ENCODE data around the gene KCNQ1. TPM values are rescaled to one million over a fixed set of nuclear protein-coding genes. Genes with fewer than 3 reads are reported as not detected.

Gene KCNQ1
- total RNA-seq, 2 donors from 2014 or later, result 38.9 to 46.1 TPM

DNA sequence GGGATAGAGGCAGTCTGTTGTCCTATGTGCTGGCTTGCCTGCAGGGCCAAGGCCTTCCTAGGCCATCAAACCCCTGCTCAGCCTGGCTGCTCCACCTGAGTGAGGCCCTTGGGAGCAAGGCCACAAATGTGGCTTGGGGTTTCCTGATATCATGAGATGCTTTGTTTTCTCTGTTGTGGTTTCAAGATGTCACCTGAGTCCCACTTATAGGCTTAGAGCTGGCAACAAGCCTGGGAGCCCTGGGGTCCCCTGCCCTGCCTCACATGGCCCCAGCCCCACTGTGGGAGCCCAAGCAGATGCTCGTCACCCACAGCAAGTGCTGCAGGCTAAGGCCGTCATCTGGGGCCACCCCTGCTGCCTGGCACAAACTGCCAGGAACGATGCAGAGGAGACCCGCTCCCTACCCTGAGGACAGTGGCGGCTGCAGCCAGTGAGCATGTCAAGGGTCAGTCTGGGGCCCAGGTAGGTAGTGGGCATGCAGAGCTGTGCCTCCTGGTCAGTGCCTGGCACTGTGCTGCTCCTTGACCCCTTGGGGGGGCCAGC lies 330.3 kb downstream of the KCNQ1 start:
- H3K27ac ChIP-seq, result no peak overlapping the region
- no peaks in the 10 kb centered on the region for H3K36me3 ChIP-seq (replicated peaks in 1 of 2; ENCODE audit: insufficient read depth in 1 of 2, low read depth in 2 of 2)
- H3K4me1 ChIP-seq, result peaks cover 30% of the 10 kb centered on the region
- no peaks in the 10 kb centered on the region for H3K27me3 ChIP-seq
- ATAC-seq (no peak), DNase-seq (peak in 3 of 4 donors; percentile 1 to 13 (median 9))
- 86% methylated on average over 5 of the region's 5 CpGs; no CpG with 5 or more reads in 1 of the 2 donors for WGBS, 2 donors
- intact Hi-C loops (cut with DNase I), result no loop called here
- no peak overlapping the region for H3K4me3 ChIP-seq
- TF ChIP-seq, protein P1, sequence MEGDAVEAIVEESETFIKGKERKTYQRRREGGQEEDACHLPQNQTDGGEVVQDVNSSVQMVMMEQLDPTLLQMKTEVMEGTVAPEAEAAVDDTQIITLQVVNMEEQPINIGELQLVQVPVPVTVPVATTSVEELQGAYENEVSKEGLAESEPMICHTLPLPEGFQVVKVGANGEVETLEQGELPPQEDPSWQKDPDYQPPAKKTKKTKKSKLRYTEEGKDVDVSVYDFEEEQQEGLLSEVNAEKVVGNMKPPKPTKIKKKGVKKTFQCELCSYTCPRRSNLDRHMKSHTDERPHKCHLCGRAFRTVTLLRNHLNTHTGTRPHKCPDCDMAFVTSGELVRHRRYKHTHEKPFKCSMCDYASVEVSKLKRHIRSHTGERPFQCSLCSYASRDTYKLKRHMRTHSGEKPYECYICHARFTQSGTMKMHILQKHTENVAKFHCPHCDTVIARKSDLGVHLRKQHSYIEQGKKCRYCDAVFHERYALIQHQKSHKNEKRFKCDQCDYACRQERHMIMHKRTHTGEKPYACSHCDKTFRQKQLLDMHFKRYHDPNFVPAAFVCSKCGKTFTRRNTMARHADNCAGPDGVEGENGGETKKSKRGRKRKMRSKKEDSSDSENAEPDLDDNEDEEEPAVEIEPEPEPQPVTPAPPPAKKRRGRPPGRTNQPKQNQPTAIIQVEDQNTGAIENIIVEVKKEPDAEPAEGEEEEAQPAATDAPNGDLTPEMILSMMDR (IDR thresholded peaks at IDR 0.05), result no peak
- TF ChIP-seq POLR2A (IDR thresholded peaks at IDR 0.05), result no peak
- no peaks in the 10 kb centered on the region for H3K9me3 ChIP-seq

DNA sequence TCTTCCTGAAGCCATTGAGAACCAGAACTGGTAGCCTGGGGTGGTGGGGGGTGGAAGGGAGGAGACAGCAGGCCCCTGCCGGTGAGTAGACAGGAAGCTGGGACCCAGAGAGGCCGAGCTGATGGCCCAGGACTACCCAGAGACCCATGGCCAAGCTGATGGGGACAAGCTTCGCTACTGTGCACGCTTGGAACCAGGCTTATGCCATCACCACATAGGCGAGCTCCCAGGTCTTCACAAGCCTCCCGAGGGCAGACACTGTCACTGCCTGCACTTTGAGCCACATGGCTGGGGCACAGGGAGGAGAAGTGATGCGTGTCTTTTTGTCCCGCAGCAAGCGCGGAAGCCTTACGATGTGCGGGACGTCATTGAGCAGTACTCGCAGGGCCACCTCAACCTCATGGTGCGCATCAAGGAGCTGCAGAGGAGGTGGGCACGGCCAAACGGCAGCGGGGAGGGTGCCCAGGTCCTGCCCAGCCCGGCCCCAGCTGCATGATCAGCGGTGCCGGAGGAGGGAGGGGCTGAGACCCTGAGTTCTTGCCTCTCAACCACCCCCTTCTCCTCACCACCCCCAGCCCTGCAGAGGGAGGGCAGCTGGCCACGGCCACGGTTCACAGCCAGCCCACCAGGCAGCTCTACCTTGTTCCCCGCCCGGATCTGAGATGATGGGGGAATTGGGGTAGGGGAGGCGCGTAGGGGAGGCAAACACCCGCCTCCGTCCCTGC lies 331.0 kb downstream of the KCNQ1 start:
- ATAC-seq, result no peak
- no peak for TF ChIP-seq POLR2A (IDR thresholded peaks at IDR 0.05)
- TF ChIP-seq, protein P1 (IDR thresholded peaks at IDR 0.05), result no peak
- no peak overlapping the region for H3K4me3 ChIP-seq
- H3K4me1 ChIP-seq, result peaks cover 36% of the 10 kb centered on the region
- no peaks in the 10 kb centered on the region for H3K9me3 ChIP-seq
- no peaks in the 10 kb centered on the region for H3K36me3 ChIP-seq (replicated peaks in 1 of 2; ENCODE audit: insufficient read depth in 1 of 2, low read depth in 2 of 2)
- no peaks in the 10 kb centered on the region for H3K27me3 ChIP-seq
- H3K27ac ChIP-seq, result no peak overlapping the region
- peak in 2 of 4 donors; percentile 1 to 11 for DNase-seq
- WGBS, 2 donors, result 89 to 96% methylated on average over 25 to 27 of the region's 29 CpGs
- intact Hi-C loops (cut with DNase I), result no loop called here

DNA sequence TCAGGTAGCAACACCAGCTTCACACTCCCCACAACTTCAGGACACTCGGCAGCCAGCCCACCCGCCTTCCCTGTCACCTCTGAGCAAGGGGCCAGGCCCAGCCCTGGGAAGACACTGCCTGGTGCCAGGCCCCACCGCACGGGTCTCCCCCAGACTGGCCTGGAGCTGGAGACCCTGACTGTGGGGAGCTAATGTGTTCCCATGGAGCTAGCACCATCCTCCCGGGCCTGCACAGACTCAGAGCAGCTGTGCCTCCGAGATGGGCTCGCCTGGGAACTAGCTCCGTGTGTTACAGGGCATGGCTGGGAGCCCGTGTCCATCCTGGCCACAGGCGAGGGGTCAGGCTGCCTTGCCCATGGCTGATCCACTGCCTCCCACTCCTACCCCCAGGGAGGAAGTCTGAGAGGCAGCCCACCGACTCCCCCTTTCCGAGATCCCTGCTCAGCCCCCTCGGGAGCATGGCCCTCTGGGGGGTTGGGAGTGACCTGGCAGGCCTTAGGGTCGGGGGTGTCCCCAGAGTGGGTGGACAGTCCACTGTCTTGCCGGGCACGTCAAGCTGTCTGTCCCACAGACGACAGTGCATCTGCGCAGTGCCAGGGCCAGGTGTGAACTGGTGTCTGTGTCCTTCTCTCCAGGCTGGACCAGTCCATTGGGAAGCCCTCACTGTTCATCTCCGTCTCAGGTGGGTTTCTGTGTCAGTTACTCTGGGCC lies 331.7 kb downstream of the KCNQ1 start:
- Histone ChIP-seq H3K9me3 (no peaks in the 10 kb centered on the region), H3K27ac (peak overlapping the region in 3 of 4 donors; percentile 87 to 91 (median 87)), H3K4me1 (peaks cover 43% of the 10 kb centered on the region), H3K36me3 (replicated peaks in 1 of 2; ENCODE audit: insufficient read depth in 1 of 2, low read depth in 2 of 2) (no peaks in the 10 kb centered on the region), H3K4me3 (no peak overlapping the region), H3K27me3 (no peaks in the 10 kb centered on the region)
- WGBS, 2 donors, result 82 to 94% methylated on average over 6 to 13 of the region's 19 CpGs
- ATAC-seq (no peak), DNase-seq (peak in 2 of 4 donors; percentile 12 to 14)
- no peak for TF ChIP-seq POLR2A (IDR thresholded peaks at IDR 0.05)
- TF ChIP-seq, protein P1 (IDR thresholded peaks at IDR 0.05), result no peak
- intact Hi-C loops (cut with DNase I), result no loop called here

DNA sequence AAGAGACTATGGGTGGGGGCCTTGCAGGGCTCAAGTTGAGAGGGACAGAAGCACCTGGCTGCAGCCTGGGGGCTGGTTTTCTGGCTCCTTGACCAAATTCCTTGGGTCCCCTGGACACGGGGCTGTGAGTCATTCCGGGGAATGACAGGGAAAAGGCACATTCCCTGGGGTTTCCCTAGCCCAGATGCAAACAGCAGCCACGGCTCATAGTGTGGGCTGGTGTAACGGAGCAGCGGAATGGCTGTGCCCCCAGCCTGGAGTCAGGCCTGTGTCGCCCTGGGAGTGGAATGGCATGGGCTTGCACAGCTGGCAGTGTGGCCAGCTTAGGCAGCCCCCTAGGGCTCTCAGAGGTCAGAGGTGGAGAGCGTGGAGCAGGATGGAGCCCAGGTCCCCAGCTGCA lies 332.6 kb downstream of the KCNQ1 start:
- H3K9me3 ChIP-seq, result no peaks in the 10 kb centered on the region
- no peak for TF ChIP-seq POLR2A (IDR thresholded peaks at IDR 0.05)
- TF ChIP-seq, protein P1 (IDR thresholded peaks at IDR 0.05), result no peak
- 65 to 82% methylated on average over 7 of the region's 7 CpGs for WGBS, 2 donors
- H3K4me1 ChIP-seq, result peaks cover 49% of the 10 kb centered on the region
- H3K36me3 ChIP-seq (replicated peaks in 1 of 2; ENCODE audit: insufficient read depth in 1 of 2, low read depth in 2 of 2), result no peaks in the 10 kb centered on the region
- H3K27ac ChIP-seq, result peak overlapping the region; percentile 87 to 94 (median 89)
- DNase-seq, result peak; percentile 26 to 45 (median 36)
- H3K27me3 ChIP-seq, result no peaks in the 10 kb centered on the region
- intact Hi-C loops (cut with DNase I), result no loop called here
- no peak overlapping the region for H3K4me3 ChIP-seq
- ATAC-seq, result no peak

Measured in body of pancreas (tissue), 4 donors.